ES-I3 (cell line): Measurements from ENCODE around the gene CDC26.
"Not testable (repeated sequence)": the region's sequence is repeated elsewhere in the genome, so short reads cannot be mapped to it uniquely, and the experiment has no call there.

Experiments
- H3K36me3 ChIP-seq: 2 replicates; pipeline ENCODE4 v1.6.1; 2013; ENCODE audit warnings: mild to moderate bottlenecking, low read length, control low read depth, moderate library complexity; ENCODE audit not compliant: insufficient read depth
- H3K4me1 ChIP-seq: 2 replicates; pipeline ENCODE4 v1.6.1; 2013; ENCODE audit warnings: mild to moderate bottlenecking, control low read depth, low read length; ENCODE audit not compliant: insufficient read depth
- H3K9ac ChIP-seq: 2 replicates; pipeline ENCODE4 v1.6.1; 2013; ENCODE audit warnings: low read depth, mild to moderate bottlenecking, low read length, moderate library complexity
- H3K9me3 ChIP-seq: 2 replicates; pipeline ENCODE4 v1.6.1; 2013; ENCODE audit warnings: mild to moderate bottlenecking, low read length, moderate library complexity; ENCODE audit not compliant: control insufficient read depth, insufficient read depth

Gene CDC26

GRCh38 chr9:113269355-113269754 is 6.0 kb downstream of the CDC26 start:
- Histone ChIP-seq H3K36me3 (peaks cover 8% of the 10 kb centered on the region), H3K9me3 (no peaks in the 10 kb centered on the region), H3K9ac (no peak overlapping the region), H3K4me1 (no peaks in the 10 kb centered on the region; the same call in 1 of the 2 replicates)

GRCh38 chr9:113267911-113268566 is 7.3 kb downstream of the CDC26 start:
- no peaks in the 10 kb centered on the region for H3K4me1 ChIP-seq
- H3K36me3 ChIP-seq, result peaks cover 5% of the 10 kb centered on the region
- no peaks in the 10 kb centered on the region for H3K9me3 ChIP-seq
- H3K9ac ChIP-seq, result no peak overlapping the region

GRCh38 chr9:113266174-113266573 is 9.2 kb downstream of the CDC26 start:
- no peak overlapping the region for H3K9ac ChIP-seq
- H3K9me3 ChIP-seq, result no peaks in the 10 kb centered on the region
- H3K4me1 ChIP-seq, result no peaks in the 10 kb centered on the region
- H3K36me3 ChIP-seq, result peaks cover 15% of the 10 kb centered on the region

- peaks cover 14% of the 10 kb centered on the region for H3K36me3 ChIP-seq
- H3K9ac ChIP-seq, result no peak overlapping the region
Observed at GRCh38 chr9:113261917-113262671, 13.3 kb downstream of the CDC26 start.

GRCh38 chr9:113258282-113258681 is 17.1 kb downstream of the CDC26 start:
- no peaks in the 10 kb centered on the region for H3K4me1 ChIP-seq
- H3K36me3 ChIP-seq, result peaks cover 14% of the 10 kb centered on the region
- no peak overlapping the region for H3K9ac ChIP-seq
- H3K9me3 ChIP-seq, result no peaks in the 10 kb centered on the region

More at GRCh38 chr9:113261917-113262671, 13.3 kb downstream of the CDC26 start:
- H3K4me1 ChIP-seq, result no peaks in the 10 kb centered on the region
- H3K9me3 ChIP-seq, result no peaks in the 10 kb centered on the region

- H3K4me1 ChIP-seq, result no peaks in the 10 kb centered on the region
- H3K9me3 ChIP-seq, result no peaks in the 10 kb centered on the region
- no peak overlapping the region for H3K9ac ChIP-seq
- peaks cover 14% of the 10 kb centered on the region for H3K36me3 ChIP-seq
Observed at GRCh38 chr9:113257863-113258262, 17.5 kb downstream of the CDC26 start.

GRCh38 chr9:113255438-113255837 is 19.9 kb downstream of the CDC26 start:
- no peaks in the 10 kb centered on the region for H3K4me1 ChIP-seq
- H3K9ac ChIP-seq, result no peak overlapping the region
- no peaks in the 10 kb centered on the region for H3K9me3 ChIP-seq
- H3K36me3 ChIP-seq, result peaks cover 3% of the 10 kb centered on the region; the same call in 1 of the 2 replicates

- no peaks in the 10 kb centered on the region for H3K4me1 ChIP-seq
- no peak overlapping the region for H3K9ac ChIP-seq
- H3K9me3 ChIP-seq, result no peaks in the 10 kb centered on the region
- peaks cover 3% of the 10 kb centered on the region; the same call in 1 of the 2 replicates for H3K36me3 ChIP-seq
Observed at GRCh38 chr9:113254991-113255390, 20.4 kb downstream of the CDC26 start.

- Histone ChIP-seq H3K4me1 (no peaks in the 10 kb centered on the region), H3K9ac (no peak overlapping the region), H3K9me3 (no peaks in the 10 kb centered on the region), H3K36me3 (no peaks in the 10 kb centered on the region)
Observed at GRCh38 chr9:113250807-113251206, 24.6 kb downstream of the CDC26 start.

- H3K4me1 ChIP-seq, H3K36me3 ChIP-seq, H3K9me3 ChIP-seq, H3K9ac ChIP-seq: not testable (repeated sequence)
Observed at GRCh38 chr9:113249661-113250060, 25.7 kb downstream of the CDC26 start.

GRCh38 chr9:113247640-113248039 is 27.7 kb downstream of the CDC26 start:
- H3K36me3 ChIP-seq, result no peaks in the 10 kb centered on the region
- H3K9ac ChIP-seq, result no peak overlapping the region
- no peaks in the 10 kb centered on the region for H3K4me1 ChIP-seq
- H3K9me3 ChIP-seq, result no peaks in the 10 kb centered on the region

- no peaks in the 10 kb centered on the region for H3K4me1 ChIP-seq
Observed at GRCh38 chr9:113246928-113247327, 28.4 kb downstream of the CDC26 start.

GRCh38 chr9:113245894-113246293 is 29.5 kb downstream of the CDC26 start:
- no peaks in the 10 kb centered on the region for H3K36me3 ChIP-seq
- H3K9ac ChIP-seq, result no peak overlapping the region
- H3K4me1 ChIP-seq, result no peaks in the 10 kb centered on the region
- H3K9me3 ChIP-seq, result no peaks in the 10 kb centered on the region

More at GRCh38 chr9:113246928-113247327, 28.4 kb downstream of the CDC26 start:
- no peaks in the 10 kb centered on the region for H3K36me3 ChIP-seq
- H3K9ac ChIP-seq, result no peak overlapping the region
- H3K9me3 ChIP-seq, result no peaks in the 10 kb centered on the region

- Histone ChIP-seq H3K9ac (no peak overlapping the region), H3K9me3 (no peaks in the 10 kb centered on the region), H3K4me1 (no peaks in the 10 kb centered on the region), H3K36me3 (no peaks in the 10 kb centered on the region)
Observed at GRCh38 chr9:113244556-113244955, 30.8 kb downstream of the CDC26 start.

- no peaks in the 10 kb centered on the region for H3K9me3 ChIP-seq
Observed at GRCh38 chr9:113241161-113241560, 34.2 kb downstream of the CDC26 start.

More at GRCh38 chr9:113241161-113241560, 34.2 kb downstream of the CDC26 start:
- H3K4me1 ChIP-seq, result no peaks in the 10 kb centered on the region
- H3K9ac ChIP-seq, result no peak overlapping the region
- peaks cover 3% of the 10 kb centered on the region; the same call in 1 of the 2 replicates for H3K36me3 ChIP-seq
